DMS153 treated with DMSO at 0.1 percent for 48 hours (cell line): ENCODE data around the gene PDIK1L.
"Not testable (repeated sequence)": the region's sequence is repeated elsewhere in the genome, so short reads cannot be mapped to it uniquely, and the experiment has no call there.

Source experiments
- DNase-seq: peaks from one replicate; lab custom pipeline; 2025; ENCODE audit not compliant: unreplicated experiment; lab: John Stamatoyannopoulos, UW

Gene PDIK1L

DNA sequence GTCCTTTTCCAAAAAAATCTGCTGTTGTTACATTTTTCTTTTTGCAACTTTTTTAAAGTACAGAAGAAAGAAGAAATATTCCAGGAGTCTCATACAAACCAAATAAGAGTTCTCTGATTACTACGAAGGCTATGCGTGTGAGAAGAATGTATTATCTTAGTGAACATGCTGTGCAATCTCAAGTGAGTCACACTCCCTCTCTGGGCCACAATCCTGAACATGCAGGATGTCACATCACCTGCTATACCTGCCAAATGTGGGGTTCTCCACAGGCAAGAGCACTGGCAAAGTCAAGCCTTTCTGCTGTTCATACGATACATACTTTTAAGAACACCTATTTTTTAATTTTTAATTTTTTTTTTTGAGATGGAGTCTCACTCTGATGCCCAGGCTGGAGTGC lies 22.5 kb upstream of the PDIK1L start:
- no peak for DNase-seq

DNA sequence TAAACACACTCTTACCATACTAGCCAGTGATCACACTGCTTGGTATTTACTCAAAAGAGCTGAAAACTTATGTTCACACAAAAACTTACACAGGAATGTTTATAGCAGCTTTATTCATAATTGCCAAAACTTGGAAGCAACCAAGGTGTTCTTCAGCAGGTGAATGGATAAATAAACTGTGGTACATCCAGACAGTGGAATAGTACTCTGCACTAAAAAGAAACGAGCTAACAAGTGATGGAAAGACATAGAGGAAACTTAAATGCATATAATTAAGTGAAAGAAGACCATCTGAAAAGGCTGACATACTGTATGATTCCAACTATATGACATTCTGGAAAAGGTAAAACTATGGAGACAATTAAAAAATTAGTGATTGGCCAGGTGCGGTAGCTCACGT lies 20.7 kb upstream of the PDIK1L start:
- DNase-seq: no peak

DNA sequence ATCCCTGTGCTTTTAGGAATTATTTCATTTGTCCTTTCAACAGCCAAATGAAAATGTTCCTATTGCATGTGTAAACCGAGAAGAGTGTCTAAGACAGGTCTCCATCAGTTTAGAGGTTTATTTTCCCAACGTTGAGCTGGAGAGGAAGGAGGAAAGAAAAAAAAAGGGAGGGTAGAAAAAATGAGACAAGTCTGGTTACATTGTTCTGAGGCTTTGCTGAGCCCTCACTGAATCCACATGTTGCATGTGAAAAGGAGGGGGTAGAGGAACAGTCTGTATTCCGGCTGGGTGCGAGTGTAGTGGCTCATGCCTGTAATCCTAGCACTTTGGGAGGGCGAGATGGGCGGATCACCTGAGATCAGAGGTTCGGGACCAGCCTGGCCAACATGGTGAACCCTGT lies 19.2 kb upstream of the PDIK1L start:
- no peak for DNase-seq

DNA sequence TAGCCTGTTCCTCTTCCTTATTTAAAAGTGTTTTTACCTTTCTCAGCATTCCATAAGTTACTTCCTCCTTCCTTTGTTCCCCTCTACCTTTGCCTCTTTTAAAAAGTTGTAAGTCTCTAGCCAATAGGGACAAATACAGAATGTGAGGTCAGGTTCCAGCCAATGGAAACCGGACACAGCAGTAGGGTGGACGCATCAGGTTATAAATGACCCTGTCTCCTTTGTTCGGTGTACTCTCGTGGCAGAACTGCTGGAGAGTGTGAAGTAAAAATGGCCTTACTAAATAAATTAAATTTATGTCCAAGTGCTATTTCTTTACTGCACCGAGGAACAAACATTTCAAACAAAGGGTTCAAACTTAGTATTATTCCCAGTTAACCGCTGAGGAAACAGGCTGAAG lies 18.1 kb upstream of the PDIK1L start:
- DNase-seq: not testable (repeated sequence)

DNA sequence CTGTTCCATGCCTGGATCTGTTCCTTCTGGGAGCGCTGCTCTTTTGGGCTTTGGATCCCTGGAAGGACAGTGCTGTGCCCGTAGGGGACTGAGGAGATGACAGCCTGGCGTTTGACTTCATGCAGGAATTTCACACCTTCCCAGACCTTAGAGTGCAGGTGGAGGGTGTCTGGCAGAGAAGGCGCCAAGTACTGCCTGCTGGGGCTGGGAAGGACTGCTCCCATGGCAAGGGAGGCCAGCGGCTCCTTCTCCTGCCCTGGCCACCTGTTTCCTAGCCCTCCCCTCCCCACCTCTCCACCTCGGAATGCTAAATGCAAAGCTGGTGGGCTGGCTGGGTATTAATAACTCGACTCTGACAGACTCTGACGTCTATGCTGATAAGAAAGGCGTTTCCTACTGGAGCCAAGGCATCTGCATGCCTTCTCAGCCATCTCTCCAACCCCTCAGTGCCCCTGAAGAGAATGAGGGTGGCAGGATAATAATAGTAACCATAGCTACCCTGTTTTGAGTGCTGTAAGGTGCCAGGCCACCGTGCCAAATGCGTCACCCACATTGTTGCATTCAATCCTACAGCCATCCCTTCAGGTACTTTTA lies 17.5 kb upstream of the PDIK1L start:
- DNase-seq: no peak

DNA sequence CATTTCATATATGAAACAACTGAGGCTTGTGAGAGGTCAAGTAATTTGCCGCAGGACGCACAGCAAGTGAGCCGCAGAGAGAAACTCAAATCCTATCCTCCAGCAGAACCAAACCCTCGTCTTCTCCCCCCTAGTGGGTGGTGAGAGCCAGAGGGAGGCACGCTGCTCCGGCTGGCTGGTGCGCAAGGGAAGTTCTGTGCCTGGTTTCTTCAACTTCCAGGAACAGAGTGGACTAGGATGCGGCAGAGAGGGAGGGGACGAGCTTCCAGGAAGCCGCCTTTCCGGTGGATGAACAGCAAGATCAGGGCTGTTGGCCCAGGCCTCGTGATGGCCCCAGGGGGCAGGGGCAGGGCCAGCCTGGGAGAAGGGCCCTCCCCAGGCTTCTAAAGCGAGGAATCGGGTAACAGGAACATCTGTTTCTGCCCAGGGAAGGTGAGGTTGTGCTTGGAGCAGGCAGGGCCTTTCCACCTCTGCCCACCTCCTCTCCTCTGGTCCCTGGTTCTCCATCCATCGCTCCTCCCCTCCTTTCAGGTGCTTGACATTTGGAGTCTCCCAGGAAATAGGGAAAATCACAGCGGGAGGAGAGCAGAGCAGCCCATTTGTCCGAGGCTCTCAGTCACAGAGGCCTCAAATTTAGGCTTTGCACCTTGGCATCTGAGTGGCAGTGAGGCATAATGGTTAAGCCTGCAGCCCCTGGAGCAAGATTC lies 16.8 kb upstream of the PDIK1L start:
- DNase-seq: peak; percentile 76

DNA sequence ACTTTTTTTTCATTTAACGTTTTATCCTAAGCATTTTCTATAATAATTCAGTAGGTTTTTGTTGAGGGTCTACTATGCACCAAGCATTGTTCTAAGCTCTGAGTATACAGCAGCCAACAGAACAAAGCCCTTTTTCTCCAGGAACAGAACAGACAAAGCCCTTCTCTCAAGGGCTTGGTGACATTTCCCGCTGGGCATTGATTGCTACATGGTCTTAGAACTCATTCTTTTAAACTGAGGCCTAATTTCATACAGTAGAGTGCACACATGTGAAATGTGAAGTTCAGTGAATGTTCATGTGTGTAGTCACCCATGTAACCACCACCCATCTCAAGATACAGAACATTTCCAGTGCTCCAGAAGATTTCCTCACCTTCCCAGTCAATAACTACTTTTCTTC lies 15.2 kb upstream of the PDIK1L start:
- DNase-seq: no peak

DNA sequence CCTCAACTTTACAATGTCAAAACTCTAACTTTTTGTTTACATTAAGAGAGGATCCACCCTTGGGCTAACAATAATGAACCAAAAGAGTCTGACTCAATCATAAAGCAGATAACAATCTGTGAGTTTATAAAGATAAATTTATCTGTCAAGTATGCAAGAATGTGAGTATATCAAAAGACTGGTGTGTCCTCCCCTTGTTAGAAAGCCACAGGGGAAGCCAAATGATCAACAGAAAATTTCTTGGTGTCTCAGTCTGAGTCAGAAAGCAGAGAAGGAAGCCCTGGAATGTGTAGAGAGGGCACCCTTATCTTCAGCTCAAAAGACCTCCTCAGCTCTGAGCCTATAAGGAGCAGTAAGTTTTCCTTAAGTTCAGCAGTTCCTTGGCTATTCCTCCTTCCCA lies 13.9 kb upstream of the PDIK1L start:
- DNase-seq: no peak

DNA sequence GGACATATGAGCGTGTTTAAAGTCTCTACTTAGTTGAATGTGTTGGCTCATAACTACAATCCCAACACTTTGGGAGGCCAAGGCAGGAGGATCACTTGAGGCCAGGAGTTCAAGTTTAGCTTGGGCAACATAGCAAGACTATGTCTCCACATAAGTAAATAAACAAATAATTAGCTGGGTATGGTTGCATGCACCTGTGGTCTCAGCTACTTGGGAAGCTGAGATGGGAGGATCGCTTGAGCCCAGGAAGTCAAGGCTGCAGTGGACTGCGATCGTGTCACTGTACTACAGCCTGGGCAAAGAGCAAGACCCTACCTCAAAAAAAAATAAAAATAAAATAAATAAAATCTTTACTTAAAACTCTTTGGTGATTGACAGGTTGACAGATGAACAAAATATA lies 13.0 kb upstream of the PDIK1L start:
- DNase-seq: no peak

DNA sequence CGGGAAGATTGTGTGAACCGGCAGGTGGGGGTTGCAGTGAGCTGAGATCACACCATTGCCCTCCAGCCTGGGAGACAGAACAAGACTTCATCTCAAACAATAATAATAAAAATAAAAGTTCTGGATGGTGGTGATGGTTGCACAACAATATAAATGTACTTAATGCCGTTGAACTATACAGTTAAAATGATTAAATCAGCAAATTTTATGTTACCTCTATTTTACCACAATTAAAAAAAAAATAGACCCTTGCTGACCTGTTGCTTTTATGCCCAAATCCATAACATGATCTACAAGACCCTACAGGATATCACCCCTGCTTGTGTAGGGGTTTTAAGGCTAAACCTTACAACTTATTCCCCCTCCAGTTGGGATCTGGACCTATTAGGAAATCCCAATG lies 11.8 kb upstream of the PDIK1L start:
- DNase-seq: no peak

DNA sequence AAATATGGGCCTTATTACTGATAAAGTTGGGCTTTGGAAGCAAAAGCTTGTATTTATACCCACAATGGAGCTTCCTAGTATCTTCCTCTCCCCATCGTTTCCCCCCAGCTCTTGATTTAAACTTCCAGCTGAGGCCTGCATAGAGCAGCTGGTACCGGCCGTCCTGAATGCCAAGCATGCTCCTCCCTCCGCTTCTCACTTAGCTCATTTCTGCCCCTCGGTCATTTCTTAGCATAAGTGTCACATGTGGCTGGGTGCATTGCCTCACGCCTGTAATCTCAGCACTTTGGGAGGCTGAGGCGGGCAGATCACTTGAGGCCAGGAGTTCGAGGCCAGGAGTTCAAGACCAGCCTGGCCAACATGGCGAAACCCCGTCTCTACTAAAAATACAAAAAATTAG lies 11.4 kb upstream of the PDIK1L start:
- not testable (repeated sequence) for DNase-seq

DNA sequence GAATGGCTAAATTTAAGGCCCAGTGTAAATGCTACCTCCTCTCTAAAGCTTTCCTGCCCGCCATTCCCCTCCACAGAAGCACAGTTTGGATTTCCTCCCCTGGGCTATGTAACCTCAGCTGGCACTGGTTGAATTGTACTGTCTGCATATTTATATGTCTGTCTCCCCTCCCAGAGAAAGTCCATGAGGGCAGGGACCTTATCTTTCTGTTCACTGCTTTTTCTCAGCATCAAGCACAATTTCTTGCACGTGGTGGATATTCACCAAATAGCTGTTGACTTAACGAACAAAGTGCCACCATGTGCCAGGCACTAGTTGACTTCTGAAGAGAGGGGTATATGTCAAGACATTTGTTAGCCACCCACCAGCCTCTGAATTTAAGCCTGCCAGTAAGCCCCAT lies 9.5 kb upstream of the PDIK1L start:
- DNase-seq: no peak

DNA sequence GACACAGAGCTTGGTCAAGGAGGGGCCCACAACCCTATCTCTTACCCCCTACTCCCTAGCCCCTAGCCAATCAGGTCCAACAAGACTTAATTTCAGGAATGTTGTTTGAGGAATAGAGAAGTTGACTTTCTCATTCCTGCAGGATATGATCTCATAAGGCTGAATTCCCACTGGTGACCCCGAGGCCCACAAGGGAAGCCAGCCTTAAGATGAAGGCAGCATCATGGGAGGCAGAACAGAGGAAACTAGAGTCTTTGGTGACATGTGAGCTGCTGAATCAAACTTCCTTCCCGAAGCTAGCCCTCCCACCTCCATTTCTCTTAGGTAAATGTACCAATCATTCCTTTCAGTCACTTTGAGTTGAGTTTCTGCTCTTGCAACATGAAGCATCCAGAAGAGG lies 9.1 kb upstream of the PDIK1L start:
- DNase-seq: no peak

DNA sequence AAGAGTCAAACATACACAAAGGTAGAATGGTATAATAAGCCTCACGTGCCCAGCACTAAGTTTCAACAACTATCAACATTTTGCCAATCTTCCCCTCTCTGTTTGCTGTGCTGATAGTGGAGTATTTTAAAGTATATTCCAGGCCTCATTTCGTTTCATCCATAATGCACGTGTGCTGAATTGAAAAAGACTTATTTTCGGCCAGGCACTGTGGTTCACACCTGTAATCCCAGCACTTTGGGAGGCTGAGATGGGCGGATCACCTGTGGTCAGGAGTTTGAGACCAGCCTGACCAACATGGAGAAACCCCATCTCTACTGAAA lies 6.4 kb upstream of the PDIK1L start:
- not testable (repeated sequence) for DNase-seq

DNA sequence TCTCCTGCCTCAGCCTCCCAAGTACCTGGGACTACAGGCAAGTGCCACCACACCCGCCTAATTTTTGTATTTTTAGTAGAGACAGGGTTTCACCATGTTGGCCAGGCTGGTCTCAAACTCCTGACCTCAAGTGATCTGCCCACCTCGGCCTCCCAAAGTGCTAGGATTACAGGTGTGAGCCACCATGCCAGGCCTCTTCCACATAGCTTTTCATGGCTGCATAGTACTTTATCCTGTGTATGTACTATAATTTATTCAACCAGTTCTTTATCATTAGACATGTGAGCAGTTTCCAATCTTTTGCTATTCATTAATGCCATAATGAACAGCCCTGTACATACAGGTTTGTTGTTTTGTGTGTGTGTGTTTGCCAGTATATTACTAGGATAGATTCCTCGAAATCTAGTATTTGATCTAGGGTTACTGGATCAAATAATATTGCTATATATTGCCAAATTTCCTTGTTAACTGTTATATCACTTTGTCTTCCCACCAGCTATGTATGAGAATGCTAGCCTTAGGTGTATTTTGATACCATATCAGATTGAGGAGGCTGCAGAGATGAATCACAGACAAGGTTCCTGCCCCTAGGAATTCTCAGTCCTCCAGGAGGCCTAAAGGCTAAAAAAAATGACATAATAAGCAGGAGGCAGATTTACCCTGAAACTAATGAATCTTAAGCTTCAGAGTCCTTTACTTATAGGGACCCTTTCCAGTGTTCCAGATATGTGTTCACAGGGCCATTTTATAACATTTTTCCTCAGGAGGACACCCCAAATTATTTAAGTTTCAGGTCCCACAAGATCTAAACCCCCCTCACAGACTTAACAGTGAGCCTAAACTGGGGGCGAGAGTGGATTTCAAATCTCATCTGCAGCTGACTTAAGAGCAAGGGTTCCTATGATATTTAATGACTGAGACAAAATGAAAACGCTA lies 2.1 kb upstream of the PDIK1L start:
- DNase-seq: no peak

DNA sequence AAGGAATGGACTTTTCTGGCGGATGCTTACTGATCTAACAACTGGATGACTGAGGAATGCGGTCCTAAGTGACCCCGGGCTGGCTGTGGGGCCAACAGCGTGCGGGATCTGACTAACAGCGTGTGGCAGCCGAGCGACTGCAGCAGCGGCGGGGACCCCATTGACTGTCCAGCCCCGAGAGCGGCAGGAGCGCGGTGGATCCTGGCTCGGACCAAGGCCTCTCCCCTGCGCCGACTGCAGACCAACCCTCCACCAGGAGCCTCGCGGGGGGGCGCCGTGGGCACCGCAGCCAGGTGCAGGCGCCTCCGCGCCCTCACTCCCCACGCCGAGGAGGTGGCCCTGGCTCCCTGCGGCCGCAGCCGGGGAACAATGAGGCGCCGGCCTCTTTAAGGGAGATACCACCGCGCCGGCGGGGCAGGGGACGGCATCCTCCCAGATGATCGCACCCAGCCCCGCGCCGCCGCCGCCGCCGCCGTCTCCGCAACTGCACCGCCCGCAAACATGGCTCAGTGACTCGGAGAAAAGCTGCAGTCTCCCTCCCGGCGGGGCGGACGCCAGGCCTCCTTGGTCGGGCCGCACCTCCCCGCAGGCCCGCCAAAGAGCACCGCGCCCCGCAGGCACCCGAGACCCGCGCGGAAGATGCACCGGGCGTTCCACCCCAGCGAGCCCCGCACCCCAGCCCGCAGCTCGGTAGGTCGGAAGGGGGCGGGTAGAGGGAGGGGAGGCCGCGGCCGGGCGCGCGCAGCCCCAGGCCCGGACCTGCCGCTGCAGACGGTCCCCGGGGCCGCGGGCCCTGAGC lies 694 bp upstream of the PDIK1L start:
- peak; percentile 57 for DNase-seq

DNA sequence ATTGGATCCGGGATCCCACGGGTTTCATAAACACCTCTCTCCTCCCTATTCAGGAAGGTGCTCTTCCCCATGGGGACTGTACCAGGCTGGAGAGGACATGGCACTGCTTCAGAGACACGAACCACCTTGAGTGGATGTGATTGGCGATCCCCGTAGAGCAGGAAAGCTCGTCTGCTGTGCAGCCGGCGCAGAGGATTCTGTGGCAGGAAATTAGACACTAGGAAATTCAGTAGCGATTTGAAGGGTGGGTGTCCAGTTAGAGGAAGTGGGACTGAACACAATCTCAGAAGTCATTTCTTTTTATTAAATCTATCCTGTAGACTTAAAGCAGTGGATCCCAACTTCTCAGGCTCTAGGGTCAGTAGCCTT lies 767 bp downstream of the PDIK1L start:
- peak; percentile 83 for DNase-seq

DNA sequence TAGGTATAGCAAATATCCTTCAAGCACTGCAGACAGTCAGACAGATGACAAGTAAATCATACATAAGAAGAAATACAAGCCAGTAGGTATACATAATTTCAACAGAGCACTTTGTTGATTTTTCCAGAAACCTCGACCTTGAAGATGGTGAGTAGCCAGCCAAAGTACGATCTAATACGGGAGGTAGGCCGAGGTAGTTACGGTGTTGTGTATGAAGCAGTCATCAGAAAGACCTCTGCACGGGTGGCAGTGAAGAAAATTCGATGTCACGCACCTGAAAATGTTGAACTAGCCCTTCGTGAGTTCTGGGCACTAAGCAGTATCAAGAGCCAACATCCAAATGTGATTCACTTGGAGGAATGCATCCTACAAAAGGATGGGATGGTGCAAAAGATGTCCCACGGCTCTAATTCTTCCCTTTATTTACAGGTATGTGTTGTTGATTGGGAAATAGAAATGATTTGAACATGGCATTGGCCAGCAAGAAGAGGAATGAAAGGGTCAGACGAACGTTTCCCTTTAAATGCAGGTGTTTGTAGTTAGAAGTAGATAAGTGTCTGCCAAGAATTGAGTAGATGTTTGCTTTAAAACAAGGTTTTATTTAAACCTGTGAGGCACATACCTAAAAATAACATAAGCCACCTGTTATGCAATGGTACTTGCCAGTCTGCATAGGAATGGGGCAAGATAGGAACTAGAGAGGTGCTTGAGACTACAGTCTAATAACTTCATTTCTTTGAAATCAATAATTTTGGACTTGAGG lies 2.7 kb downstream of the PDIK1L start:
- no peak for DNase-seq

DNA sequence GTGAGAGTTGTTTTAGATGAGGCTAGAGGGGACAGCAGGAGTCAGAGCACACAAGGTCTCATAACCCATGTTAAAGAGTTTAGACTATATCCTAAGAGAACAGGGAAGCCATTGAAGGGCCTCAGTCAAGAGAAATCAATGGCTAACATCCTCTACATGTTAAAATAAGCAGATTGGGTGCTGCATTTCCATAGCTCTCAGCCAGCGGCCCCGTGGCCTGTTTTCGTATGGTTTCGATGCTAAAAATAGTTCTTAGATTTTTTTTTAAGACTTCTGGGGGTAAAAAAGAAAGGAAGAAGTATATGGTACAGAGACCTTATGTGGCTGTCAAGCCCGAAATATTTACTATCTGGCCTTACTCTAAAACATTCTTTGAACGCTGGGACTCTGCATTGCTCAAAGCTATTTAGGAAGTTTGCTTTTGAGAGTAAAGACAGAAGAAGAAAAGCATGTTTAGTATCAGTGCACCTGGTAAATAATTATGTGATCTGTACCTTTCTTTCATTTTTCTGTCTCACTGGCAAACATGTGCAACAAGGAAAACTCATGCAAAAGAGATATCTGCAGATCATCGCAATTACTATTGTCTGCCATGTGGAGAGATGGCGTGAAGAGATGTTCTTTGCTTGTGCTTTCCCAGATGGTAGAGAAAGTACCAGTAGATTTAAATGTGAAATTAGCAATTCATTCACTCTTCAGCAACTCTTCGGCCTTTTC lies 8.4 kb downstream of the PDIK1L start:
- no peak for DNase-seq
